Pericardium fibroblast (primary cell): ENCODE results near the gene KLHL2. TPM values are rescaled to one million over a fixed set of nuclear protein-coding genes. Genes with fewer than 3 reads are reported as not detected.

Experiments used
- total RNA-seq: library from RNA; depleted of rRNA; stranded (reverse); fragments of >200 nt; gene quantifications from 2 replicates; pipeline ENCODE4 v1.2.3, GENCODE V29; 2015

KLHL2 gene, protein sequence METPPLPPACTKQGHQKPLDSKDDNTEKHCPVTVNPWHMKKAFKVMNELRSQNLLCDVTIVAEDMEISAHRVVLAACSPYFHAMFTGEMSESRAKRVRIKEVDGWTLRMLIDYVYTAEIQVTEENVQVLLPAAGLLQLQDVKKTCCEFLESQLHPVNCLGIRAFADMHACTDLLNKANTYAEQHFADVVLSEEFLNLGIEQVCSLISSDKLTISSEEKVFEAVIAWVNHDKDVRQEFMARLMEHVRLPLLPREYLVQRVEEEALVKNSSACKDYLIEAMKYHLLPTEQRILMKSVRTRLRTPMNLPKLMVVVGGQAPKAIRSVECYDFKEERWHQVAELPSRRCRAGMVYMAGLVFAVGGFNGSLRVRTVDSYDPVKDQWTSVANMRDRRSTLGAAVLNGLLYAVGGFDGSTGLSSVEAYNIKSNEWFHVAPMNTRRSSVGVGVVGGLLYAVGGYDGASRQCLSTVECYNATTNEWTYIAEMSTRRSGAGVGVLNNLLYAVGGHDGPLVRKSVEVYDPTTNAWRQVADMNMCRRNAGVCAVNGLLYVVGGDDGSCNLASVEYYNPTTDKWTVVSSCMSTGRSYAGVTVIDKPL
- 8.4 and 10.5 TPM in 2 replicates for total RNA-seq

DNA sequence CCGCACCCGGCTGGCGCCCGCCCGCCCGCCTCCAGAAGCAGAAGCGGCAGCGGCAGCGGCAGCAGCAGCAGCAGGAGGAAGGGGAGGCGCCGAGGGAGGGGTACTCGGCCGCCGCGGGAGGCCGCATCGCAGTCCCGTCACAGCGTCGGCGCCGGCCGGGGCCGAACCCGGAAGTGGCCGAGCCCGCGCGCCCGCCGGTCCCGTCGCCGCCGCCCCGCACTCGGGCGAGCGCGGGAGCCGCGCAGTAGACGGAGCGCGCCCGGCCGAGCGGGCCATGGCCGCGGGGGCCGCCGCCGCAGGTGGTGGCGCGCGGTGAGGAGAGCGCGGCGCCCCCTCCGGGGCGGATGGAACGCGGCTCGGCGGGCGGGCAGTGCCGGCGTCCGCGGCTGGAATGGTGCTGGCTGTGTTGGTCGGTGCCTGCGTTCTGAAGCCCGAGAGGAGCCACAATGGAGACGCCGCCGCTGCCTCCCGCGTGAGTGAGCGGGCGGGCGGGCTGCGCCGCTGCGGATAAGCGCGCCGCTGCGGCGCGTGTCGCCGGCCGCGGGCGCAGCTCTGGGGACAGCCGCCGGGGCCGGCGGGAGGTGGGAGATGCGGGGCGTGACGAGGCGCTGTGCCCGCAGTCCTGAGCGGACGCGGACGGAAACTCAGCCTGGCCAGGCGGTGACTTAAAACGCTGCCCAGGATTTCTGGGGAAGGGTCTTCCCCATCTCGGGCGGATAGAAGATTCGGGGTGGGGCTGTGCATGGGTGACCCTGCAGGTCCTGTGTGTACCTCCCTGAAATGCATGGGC lies at the start of gene KLHL2:
TSS of gene KLHL2 (plus strand) at position 131 of the 790 bp plus-strand sequence. CDS start at position 447, 316 bp downstream.

DNA sequence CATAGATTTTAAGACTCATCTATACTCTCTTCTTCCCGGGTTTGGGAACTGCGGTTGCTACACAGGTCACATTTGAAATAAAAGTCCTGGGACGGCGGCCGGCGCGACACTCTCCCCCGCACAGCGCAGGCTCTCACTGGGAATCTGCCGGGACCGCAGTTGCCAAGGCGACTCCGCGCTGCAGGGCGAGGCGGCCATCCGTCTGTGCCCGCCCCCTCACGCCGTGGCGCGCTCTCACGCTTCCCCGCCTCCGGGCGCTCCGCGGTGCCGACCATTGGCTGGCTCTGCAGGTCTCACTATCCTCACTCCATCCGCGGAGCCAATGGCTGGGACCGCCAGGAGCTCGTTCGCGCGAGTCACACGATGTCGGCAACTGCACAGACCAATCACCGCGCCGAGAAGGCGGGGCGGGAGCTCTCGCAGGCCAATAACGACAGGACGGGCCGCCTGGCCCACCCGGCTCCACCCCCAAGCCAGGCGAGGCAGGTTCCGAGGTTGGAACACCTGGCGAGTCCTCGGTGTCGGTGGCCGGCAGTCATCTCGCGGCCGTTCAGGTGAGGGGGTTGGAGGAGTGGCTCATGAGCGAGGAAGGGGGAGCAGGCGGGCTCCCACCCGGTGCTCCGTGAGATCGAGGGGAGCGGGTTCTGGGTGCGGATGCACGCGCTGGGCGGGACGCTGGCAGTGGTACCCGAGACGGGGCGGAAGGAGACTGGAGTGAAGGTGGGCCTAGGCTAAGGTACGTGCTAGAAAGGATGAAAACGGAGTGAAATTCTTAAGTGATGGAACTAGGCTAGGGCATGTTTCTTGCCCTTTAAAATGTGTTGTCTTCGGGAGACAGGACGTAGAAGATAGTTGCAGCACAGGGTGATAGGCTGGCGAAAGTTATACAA lies 120.1 kb downstream of the KLHL2 start, which contains the start of gene MSMO1:
TSS of gene MSMO1 (plus strand) at position 459 of the 890 bp plus-strand sequence. CDS start 5,702 bp downstream, outside the sequence.

Other genes starting within 250 kb of the KLHL2 start
- 3.3 and 4.6 TPM in 2 replicates for gene TRIM61, start 229.9 kb upstream of the KLHL2 start, total RNA-seq
- not detected in 2 replicates for gene TRIM60, start 175.6 kb upstream of the KLHL2 start, total RNA-seq
- gene TRIM75, start 153.7 kb upstream of the KLHL2 start, total RNA-seq: not detected in 2 replicates
- gene TMEM192, start 94.7 kb upstream of the KLHL2 start, total RNA-seq: 12.3 and 14.1 TPM in 2 replicates
- 164 and 183 TPM in 2 replicates for gene MSMO1, start 120.1 kb downstream of the KLHL2 start, total RNA-seq
- 30.6 and 86.6 TPM in 2 replicates for gene CPE, start 171.4 kb downstream of the KLHL2 start, total RNA-seq